NCI-H146 treated with DMSO at 0.1 percent for 48 hours (cell line): ENCODE results near the gene CYREN.
"Not testable (repeated sequence)": the region's sequence is repeated elsewhere in the genome, so short reads cannot be mapped to it uniquely, and the experiment has no call there.

ENCODE experiments used
- DNase-seq: peaks from one replicate; lab custom pipeline; 2025; ENCODE audit not compliant: unreplicated experiment; lab: John Stamatoyannopoulos, UW

The CYREN gene

GRCh38 chr7:135160858-135161653, 9.5 kb downstream of the CYREN start:
- DNase-seq = no peak

- DNase-seq = no peak
Measured at GRCh38 chr7:135160098-135160857, 10.2 kb downstream of the CYREN start.

GRCh38 chr7:135159359-135160085, 11.0 kb downstream of the CYREN start:
- no peak for DNase-seq

GRCh38 chr7:135158874-135159273, 11.6 kb downstream of the CYREN start:
- no peak for DNase-seq

- no peak for DNase-seq
Measured at GRCh38 chr7:135158141-135158655, 12.3 kb downstream of the CYREN start.

GRCh38 chr7:135156290-135156689, 14.2 kb downstream of the CYREN start:
- DNase-seq = no peak

- DNase-seq = no peak
Measured at GRCh38 chr7:135154734-135155133, 15.8 kb downstream of the CYREN start.

GRCh38 chr7:135152442-135152841, 18.1 kb downstream of the CYREN start:
- DNase-seq = no peak

- DNase-seq = no peak
Measured at GRCh38 chr7:135151533-135151932, 19.0 kb downstream of the CYREN start.

- no peak for DNase-seq
Measured at GRCh38 chr7:135151132-135151531, 19.4 kb downstream of the CYREN start.

- DNase-seq = no peak
Measured at GRCh38 chr7:135150072-135150782, 20.3 kb downstream of the CYREN start.

- DNase-seq = no peak
Measured at GRCh38 chr7:135147899-135148721, 22.4 kb downstream of the CYREN start, which contains the start of gene TMEM140. Gene TMEM140, plus strand, starts transcription at chr7:135148072. Its CDS starts 16,370 bp downstream, at chr7:135164442.

GRCh38 chr7:135147341-135147898, 23.1 kb downstream of the CYREN start:
- no peak for DNase-seq

GRCh38 chr7:135143885-135144668, 26.4 kb downstream of the CYREN start:
- DNase-seq = no peak

GRCh38 chr7:135129579-135129978, 40.9 kb downstream of the CYREN start:
- no peak for DNase-seq

GRCh38 chr7:135128931-135129330, 41.6 kb downstream of the CYREN start:
- DNase-seq = no peak

GRCh38 chr7:135124631-135125030, 45.9 kb downstream of the CYREN start:
- not testable (repeated sequence) for DNase-seq

- no peak for DNase-seq
Measured at GRCh38 chr7:135121868-135122267, 48.6 kb downstream of the CYREN start.

- no peak for DNase-seq
Measured at GRCh38 chr7:135117096-135117495, 53.4 kb downstream of the CYREN start.
